HFFc6 (cell line): ENCODE measurements around the gene NMUR1. TPM values are rescaled to one million over a fixed set of nuclear protein-coding genes. Genes with fewer than 3 reads are reported as not detected.

Experiments
- DNase-seq: peaks from one replicate; pipeline ENCODE4 v3.0.0-alpha.2; 2018
- H3K27ac Mint-ChIP-seq: 2 replicates; pipeline ENCODE4 v1.8.0; 2020; ENCODE audit warnings: mild to moderate bottlenecking, mixed read lengths
- H3K27me3 Mint-ChIP-seq: 2 replicates; pipeline ENCODE4 v1.8.0; 2021; ENCODE audit warnings: mild to moderate bottlenecking, moderate library complexity, mixed read lengths; ENCODE audit not compliant: insufficient read depth
- H3K36me3 Mint-ChIP-seq: 2 replicates; pipeline ENCODE4 v1.8.0; 2021; ENCODE audit warnings: low read depth, mixed read lengths
- H3K4me1 Mint-ChIP-seq: 2 replicates; pipeline ENCODE4 v1.8.0; 2020; ENCODE audit warnings: low read depth, mixed read lengths
- H3K4me3 Mint-ChIP-seq: 2 replicates; pipeline ENCODE4 v1.8.0; 2020; ENCODE audit warnings: mild to moderate bottlenecking, moderate library complexity, mixed read lengths
- H3K9me3 Mint-ChIP-seq: 2 replicates; pipeline ENCODE4 v1.8.0; 2020; ENCODE audit warnings: mild to moderate bottlenecking, mixed read lengths
- CTCF ChIP-seq: fragments of 200-600 bp; sonication (generic); IDR thresholded peaks from 2 replicates; pipeline ENCODE4 v1.5.0; 2021; ENCODE audit warnings: antibody characterized with exemption, mild to moderate bottlenecking
- total RNA-seq, 6 experiments: library from RNA; stranded (reverse); fragmentation: NEBNext Ultra II Directional; extraction: Animal tissue kit (Norgen Biotek cat#: 25700); gene quantifications; 2 replicates in 1 of 6; 3 replicates in 5 of 6; pipeline ENCODE4 v1.2.3, GENCODE V29; 2021

The NMUR1 gene
- total RNA-seq, 6 experiments from 2014 or later: not detected

- no peak for DNase-seq
- H3K4me3 Mint-ChIP-seq: no peak overlapping the region
- H3K9me3 Mint-ChIP-seq: no peaks in the 10 kb centered on the region
- H3K27ac Mint-ChIP-seq: no peak overlapping the region
- TF ChIP-seq CTCF: no peak
- peaks cover 44% of the 10 kb centered on the region for H3K27me3 Mint-ChIP-seq
- H3K4me1 Mint-ChIP-seq: no peaks in the 10 kb centered on the region
- H3K36me3 Mint-ChIP-seq: no peaks in the 10 kb centered on the region
These were observed 2.5 kb upstream of the NMUR1 start for GRCh38 chr2:231532756-231533035.

- no peak overlapping the region for H3K4me3 Mint-ChIP-seq
- H3K9me3 Mint-ChIP-seq: no peaks in the 10 kb centered on the region
- H3K27ac Mint-ChIP-seq: no peak overlapping the region
- H3K27me3 Mint-ChIP-seq: peaks cover 45% of the 10 kb centered on the region
- no peak for TF ChIP-seq CTCF
- DNase-seq: no peak
- no peaks in the 10 kb centered on the region for H3K4me1 Mint-ChIP-seq
- H3K36me3 Mint-ChIP-seq: no peaks in the 10 kb centered on the region
These were observed 1.9 kb upstream of the NMUR1 start for GRCh38 chr2:231531883-231532755.

GRCh38 chr2:231531466-231531865, 1.2 kb upstream of the NMUR1 start:
- Mint-ChIP-seq H3K36me3 (no peaks in the 10 kb centered on the region), H3K27ac (no peak overlapping the region), H3K9me3 (no peaks in the 10 kb centered on the region), H3K4me3 (no peak overlapping the region), H3K4me1 (no peaks in the 10 kb centered on the region), H3K27me3 (peaks cover 45% of the 10 kb centered on the region)
- TF ChIP-seq CTCF: no peak
- no peak for DNase-seq

GRCh38 chr2:231528636-231529030, 1.6 kb downstream of the NMUR1 start:
- DNase-seq: no peak
- H3K9me3 Mint-ChIP-seq: peaks cover 5% of the 10 kb centered on the region; the same call in 1 of the 2 replicates
- H3K4me3 Mint-ChIP-seq: no peak overlapping the region
- TF ChIP-seq CTCF: no peak
- H3K27me3 Mint-ChIP-seq: peaks cover 44% of the 10 kb centered on the region
- H3K27ac Mint-ChIP-seq: no peak overlapping the region
- no peaks in the 10 kb centered on the region for H3K4me1 Mint-ChIP-seq
- no peaks in the 10 kb centered on the region for H3K36me3 Mint-ChIP-seq

GRCh38 chr2:231527955-231528635, 2.1 kb downstream of the NMUR1 start:
- Mint-ChIP-seq H3K4me1 (no peaks in the 10 kb centered on the region; the same call in 1 of the 2 replicates), H3K4me3 (no peak overlapping the region), H3K36me3 (no peaks in the 10 kb centered on the region), H3K27me3 (peaks cover 39% of the 10 kb centered on the region), H3K9me3 (peaks cover 5% of the 10 kb centered on the region; the same call in 1 of the 2 replicates), H3K27ac (no peak overlapping the region)
- no peak for DNase-seq
- TF ChIP-seq CTCF: no peak
